HG03066 (cell line): Measurements from ENCODE around the gene GHR.

ENCODE experiments used
- ATAC-seq: cut with Tn5 transposase; IDR thresholded peaks from one replicate; pipeline ENCODE4 v1.9.1; 2021; ENCODE audit warnings: low read depth; ENCODE audit not compliant: unreplicated experiment

Gene GHR

GRCh38 chr5:42760426-42760825 is 337.2 kb downstream of the GHR start:
- ATAC-seq, result no peak

- ATAC-seq, result no peak
Observed at GRCh38 chr5:42761791-42762190, 338.6 kb downstream of the GHR start.

DNA sequence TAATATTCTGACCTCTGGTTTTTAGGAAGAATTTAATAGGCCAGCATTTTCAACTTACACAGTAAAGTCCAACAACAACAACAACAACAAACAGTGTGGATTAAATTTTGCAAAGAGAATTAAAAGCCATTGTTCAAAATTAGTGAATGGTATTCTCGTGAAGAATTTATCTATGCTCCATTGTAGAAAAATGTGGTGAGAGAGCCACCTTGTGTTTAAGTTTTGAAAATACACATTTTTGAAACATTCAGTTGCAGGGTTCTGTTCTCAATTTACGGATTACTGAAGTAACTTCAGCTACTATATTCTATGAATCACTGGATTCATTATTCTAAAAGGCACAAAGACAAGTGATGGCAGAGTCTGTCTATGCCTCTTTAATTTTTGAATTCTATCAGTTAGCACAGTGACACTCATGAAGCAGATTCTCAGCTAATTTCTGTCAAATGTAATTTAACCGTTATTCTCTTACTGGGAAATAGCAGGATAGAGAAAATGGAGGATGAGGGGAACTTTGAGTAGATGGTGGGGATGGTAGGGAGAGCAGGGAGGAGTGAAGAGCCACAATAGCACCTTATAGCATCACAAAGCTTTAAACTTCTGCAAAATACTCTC is 344.4 kb downstream of the GHR start:
- ATAC-seq, result no peak

DNA sequence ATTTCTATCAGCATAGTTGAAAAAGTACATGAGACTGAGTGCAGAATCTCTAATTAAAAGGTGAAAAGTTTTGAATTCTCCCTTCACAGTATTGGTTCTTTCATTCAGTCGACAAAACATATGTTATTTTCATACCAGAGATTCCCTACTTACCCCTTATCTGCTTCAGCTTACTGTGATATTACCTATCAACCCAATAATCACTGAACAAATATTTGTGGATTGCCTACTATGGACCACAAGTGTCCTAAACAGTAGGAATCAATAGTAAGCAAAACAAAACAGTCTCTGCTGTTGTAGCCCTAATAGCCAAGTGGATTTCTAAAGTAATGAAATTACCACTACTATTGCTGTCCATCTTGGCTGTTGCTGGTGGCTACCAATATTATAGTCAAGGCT is 344.9 kb downstream of the GHR start:
- ATAC-seq, result no peak

GRCh38 chr5:42770003-42770402 is 346.8 kb downstream of the GHR start:
- ATAC-seq, result no peak
